Measurements from ENCODE around the gene TMCO4. TPM values are rescaled to one million over a fixed set of nuclear protein-coding genes. Genes with fewer than 3 reads are reported as not detected.

Gene TMCO4
- total RNA-seq, 1 donor from 2014 or later: 13.0 TPM

DNA sequence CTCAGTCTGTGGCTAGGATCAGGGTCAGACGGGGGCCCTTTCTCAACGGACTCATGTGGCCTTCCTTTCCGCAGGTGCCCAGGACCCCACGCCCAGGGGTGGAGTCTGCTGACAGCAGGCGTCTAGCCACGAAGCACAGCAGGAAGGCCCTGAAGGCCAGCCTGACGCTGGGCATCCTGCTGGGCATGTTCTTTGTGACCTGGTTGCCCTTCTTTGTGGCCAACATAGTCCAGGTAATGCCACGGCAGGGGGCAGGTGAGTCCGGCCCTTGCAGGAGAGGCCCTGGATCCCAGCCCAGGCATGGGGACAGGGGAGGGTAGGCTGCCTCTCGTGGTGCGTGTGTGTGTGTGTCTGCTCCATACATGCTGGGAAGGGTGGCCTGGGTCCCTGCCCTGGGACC, 121.2 kb downstream of the TMCO4 start:
- Histone ChIP-seq H3K4me3 (ENCODE audit: low read depth, low read length) (no peak overlapping the region), H3K27me3 (ENCODE audit: control insufficient read depth, insufficient read depth, low read length) (peaks cover 4% of the 10 kb centered on the region), H3K36me3 (ENCODE audit: control insufficient read depth, insufficient read depth, low read length) (no peaks in the 10 kb centered on the region)
- DNase-seq (ENCODE audit: low read depth): no peak
- TF ChIP-seq, protein P1, sequence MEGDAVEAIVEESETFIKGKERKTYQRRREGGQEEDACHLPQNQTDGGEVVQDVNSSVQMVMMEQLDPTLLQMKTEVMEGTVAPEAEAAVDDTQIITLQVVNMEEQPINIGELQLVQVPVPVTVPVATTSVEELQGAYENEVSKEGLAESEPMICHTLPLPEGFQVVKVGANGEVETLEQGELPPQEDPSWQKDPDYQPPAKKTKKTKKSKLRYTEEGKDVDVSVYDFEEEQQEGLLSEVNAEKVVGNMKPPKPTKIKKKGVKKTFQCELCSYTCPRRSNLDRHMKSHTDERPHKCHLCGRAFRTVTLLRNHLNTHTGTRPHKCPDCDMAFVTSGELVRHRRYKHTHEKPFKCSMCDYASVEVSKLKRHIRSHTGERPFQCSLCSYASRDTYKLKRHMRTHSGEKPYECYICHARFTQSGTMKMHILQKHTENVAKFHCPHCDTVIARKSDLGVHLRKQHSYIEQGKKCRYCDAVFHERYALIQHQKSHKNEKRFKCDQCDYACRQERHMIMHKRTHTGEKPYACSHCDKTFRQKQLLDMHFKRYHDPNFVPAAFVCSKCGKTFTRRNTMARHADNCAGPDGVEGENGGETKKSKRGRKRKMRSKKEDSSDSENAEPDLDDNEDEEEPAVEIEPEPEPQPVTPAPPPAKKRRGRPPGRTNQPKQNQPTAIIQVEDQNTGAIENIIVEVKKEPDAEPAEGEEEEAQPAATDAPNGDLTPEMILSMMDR (IDR thresholded peaks at IDR 0.05; ENCODE audit: insufficient read depth, low read length, poor library complexity, severe bottlenecking): no peak

DNA sequence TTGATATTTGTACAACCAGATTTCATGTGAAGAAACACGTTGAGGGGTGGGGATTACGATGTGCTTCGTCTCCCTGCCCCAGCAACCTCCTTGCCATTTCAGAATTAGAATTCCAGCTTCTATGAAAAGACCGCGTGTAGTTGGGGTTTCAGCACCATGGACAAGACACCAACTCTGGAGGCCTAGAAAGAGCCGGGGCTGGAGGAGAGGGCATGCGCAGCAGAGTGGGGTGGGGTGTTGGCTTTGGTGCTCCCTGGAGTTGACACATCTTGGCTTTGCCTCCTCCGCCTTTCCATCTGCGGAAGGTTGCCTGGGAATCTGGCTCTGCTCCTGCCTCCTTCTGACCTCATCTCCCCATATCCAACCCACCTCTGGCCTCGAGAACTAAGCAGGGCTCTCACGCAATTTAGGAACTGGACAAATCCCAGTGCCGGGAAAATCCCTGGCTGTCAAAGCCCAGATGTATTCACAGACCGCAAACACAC, 123.2 kb downstream of the TMCO4 start:
- Histone ChIP-seq H3K36me3 (ENCODE audit: control insufficient read depth, insufficient read depth, low read length) (no peaks in the 10 kb centered on the region), H3K27me3 (ENCODE audit: control insufficient read depth, insufficient read depth, low read length) (peaks cover 14% of the 10 kb centered on the region), H3K4me3 (ENCODE audit: low read depth, low read length) (no peak overlapping the region)
- DNase-seq (ENCODE audit: low read depth): no peak
- TF ChIP-seq, protein P1 (IDR thresholded peaks at IDR 0.05; ENCODE audit: insufficient read depth, low read length, poor library complexity, severe bottlenecking): no peak

DNA sequence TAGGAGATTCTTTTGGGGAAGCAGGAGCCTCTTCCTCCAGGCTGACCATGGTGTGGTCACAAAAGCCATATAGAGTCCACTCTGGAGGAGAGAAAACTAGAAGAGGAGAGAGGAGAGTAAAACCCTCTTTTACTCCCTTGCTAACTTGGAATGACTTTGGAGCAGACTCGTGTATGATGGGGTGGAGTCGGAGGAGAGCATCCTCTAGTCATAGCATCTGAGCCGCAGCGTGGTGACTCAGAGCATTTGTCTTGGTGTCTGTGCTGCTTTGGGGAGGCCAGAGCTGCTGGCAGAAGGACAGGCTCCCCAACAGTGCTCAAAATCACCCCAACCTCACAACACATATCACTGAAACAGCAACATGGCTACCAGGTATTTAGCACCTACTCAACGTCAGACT, 123.9 kb downstream of the TMCO4 start:
- TF ChIP-seq, protein P1 (IDR thresholded peaks at IDR 0.05; ENCODE audit: insufficient read depth, low read length, poor library complexity, severe bottlenecking): no peak
- peaks cover 18% of the 10 kb centered on the region for H3K27me3 ChIP-seq (ENCODE audit: control insufficient read depth, insufficient read depth, low read length)
- no peak for DNase-seq (ENCODE audit: low read depth)

DNA sequence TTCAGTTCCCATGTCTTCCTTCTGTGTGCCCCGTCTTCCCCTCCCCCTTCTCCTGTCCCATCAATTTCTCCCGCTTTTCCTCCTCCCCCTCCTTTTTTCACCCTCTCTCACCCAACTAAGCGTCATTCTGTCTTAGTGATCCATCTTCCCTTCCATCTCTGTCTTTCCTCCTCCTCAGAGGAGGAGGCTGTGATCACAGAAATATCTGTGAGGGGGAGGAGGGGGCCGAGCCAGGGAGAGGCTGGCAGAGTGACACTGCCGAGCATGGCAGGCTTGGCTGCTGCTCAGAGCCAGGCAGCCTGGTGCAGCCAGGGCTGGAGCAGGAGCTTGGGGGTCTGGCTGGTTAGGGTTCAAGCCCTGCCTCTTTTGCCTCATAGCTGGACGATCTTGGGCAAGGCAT, 127.5 kb downstream of the TMCO4 start:
- Histone ChIP-seq H3K27me3 (ENCODE audit: control insufficient read depth, insufficient read depth, low read length) (peaks cover 27% of the 10 kb centered on the region), H3K36me3 (ENCODE audit: control insufficient read depth, insufficient read depth, low read length) (no peaks in the 10 kb centered on the region), H3K4me3 (ENCODE audit: low read depth, low read length) (no peak overlapping the region)
- TF ChIP-seq, protein P1 (IDR thresholded peaks at IDR 0.05; ENCODE audit: insufficient read depth, low read length, poor library complexity, severe bottlenecking): no peak
- DNase-seq (ENCODE audit: low read depth): no peak

More for the DNA sequence above, 123.9 kb downstream of the TMCO4 start:
- Histone ChIP-seq H3K4me3 (ENCODE audit: low read depth, low read length) (no peak overlapping the region), H3K36me3 (ENCODE audit: control insufficient read depth, insufficient read depth, low read length) (no peaks in the 10 kb centered on the region)

DNA sequence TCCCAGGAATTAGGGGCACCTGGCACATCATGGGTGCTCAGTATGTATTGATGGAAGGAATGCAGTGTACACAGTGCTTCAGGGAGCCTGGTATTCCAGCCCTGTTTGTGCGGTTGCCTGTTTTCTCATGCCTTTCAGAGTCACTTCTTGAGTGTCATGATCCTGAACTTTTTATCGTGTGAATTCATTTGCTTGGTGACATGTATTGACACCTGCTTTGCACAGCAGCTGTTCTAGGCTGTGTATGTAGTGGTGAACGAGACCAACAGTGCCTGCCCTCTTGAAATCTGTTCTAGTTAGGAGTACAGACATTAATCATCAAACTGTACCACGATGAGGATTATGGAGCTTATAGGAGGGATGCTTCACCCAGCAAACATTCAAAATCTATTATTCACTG, 128.9 kb downstream of the TMCO4 start:
- TF ChIP-seq, protein P1 (IDR thresholded peaks at IDR 0.05; ENCODE audit: insufficient read depth, low read length, poor library complexity, severe bottlenecking): no peak
- peaks cover 38% of the 10 kb centered on the region for H3K27me3 ChIP-seq (ENCODE audit: control insufficient read depth, insufficient read depth, low read length)

DNA sequence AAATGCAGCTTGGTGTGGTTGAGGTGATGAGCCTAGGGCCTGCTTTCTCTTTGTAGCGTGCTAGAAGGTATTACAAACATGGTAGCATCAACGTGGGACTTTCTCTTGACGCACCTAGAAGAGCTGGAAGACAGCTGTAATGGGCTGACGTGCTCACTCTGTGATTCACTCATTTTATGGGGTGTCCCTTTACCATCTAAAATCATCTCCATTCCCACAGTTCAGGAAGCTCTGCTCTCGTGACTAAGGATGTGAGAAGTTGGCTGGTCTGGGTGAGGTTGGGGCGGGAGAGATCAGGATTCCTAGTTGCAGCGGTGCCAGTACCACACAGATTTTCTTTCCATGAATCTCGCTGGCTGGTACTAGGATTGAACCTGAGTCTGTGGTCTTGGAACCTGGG, 130.8 kb downstream of the TMCO4 start:
- no peak overlapping the region for H3K4me3 ChIP-seq (ENCODE audit: low read depth, low read length)
- TF ChIP-seq, protein P1 (IDR thresholded peaks at IDR 0.05; ENCODE audit: insufficient read depth, low read length, poor library complexity, severe bottlenecking): no peak
- DNase-seq (ENCODE audit: low read depth): no peak
- peaks cover 56% of the 10 kb centered on the region for H3K27me3 ChIP-seq (ENCODE audit: control insufficient read depth, insufficient read depth, low read length)
- no peaks in the 10 kb centered on the region for H3K36me3 ChIP-seq (ENCODE audit: control insufficient read depth, insufficient read depth, low read length)

More for the DNA sequence above, 128.9 kb downstream of the TMCO4 start:
- no peak for DNase-seq (ENCODE audit: low read depth)
- Histone ChIP-seq H3K4me3 (ENCODE audit: low read depth, low read length) (no peak overlapping the region), H3K36me3 (ENCODE audit: control insufficient read depth, insufficient read depth, low read length) (no peaks in the 10 kb centered on the region)
